PFSK-1 (cell line): ENCODE data around the gene PXN.

ENCODE experiments used
- FOXP2 ChIP-seq: optimal IDR thresholded peaks from 2 replicates; pipeline ENCODE3; 2011; ENCODE audit warnings: borderline replicate concordance, control low read depth, inconsistent platforms; ENCODE audit not compliant: insufficient read depth; ENCODE audit errors: extremely low read length, extremely low read depth
- POLR2AphosphoS5 ChIP-seq: IDR thresholded peaks from 2 replicates; pipeline ENCODE4 v1.6.1; 2012; ENCODE audit warnings: low read depth, mild to moderate bottlenecking, control low read depth, low read length, moderate library complexity
- SIN3A ChIP-seq: IDR thresholded peaks from 2 replicates; pipeline ENCODE4 v1.6.1; 2012; ENCODE audit warnings: mild to moderate bottlenecking, low read length, moderate library complexity, borderline replicate concordance; ENCODE audit not compliant: insufficient read depth
- TAF1 ChIP-seq: IDR thresholded peaks from 2 replicates; pipeline ENCODE4 v1.6.1; 2012; ENCODE audit warnings: low read length, control low read depth, borderline replicate concordance; ENCODE audit not compliant: insufficient read depth
- TF ChIP-seq, protein P1 (sequence below), 2 experiments: IDR thresholded peaks; 2 replicates each; pipeline versions ENCODE4 v1.6.1 to v1.8.0; 2011 to 2012; ENCODE audit warnings: low read depth in 2 of 2, low read length in 2 of 2, control low read depth in 1 of 2, inconsistent platforms in 1 of 2, mild to moderate bottlenecking in 1 of 2, moderate library complexity in 1 of 2; ENCODE audit not compliant: insufficient read depth in 1 of 2

PXN gene

GRCh38 chr12:120258323-120258896, 7.1 kb downstream of the PXN start:
- TF ChIP-seq POLR2AphosphoS5 (no peak), SIN3A (no peak)

- TF ChIP-seq FOXP2: no peak
- TF ChIP-seq POLR2AphosphoS5: no peak
- TF ChIP-seq, protein P1, sequence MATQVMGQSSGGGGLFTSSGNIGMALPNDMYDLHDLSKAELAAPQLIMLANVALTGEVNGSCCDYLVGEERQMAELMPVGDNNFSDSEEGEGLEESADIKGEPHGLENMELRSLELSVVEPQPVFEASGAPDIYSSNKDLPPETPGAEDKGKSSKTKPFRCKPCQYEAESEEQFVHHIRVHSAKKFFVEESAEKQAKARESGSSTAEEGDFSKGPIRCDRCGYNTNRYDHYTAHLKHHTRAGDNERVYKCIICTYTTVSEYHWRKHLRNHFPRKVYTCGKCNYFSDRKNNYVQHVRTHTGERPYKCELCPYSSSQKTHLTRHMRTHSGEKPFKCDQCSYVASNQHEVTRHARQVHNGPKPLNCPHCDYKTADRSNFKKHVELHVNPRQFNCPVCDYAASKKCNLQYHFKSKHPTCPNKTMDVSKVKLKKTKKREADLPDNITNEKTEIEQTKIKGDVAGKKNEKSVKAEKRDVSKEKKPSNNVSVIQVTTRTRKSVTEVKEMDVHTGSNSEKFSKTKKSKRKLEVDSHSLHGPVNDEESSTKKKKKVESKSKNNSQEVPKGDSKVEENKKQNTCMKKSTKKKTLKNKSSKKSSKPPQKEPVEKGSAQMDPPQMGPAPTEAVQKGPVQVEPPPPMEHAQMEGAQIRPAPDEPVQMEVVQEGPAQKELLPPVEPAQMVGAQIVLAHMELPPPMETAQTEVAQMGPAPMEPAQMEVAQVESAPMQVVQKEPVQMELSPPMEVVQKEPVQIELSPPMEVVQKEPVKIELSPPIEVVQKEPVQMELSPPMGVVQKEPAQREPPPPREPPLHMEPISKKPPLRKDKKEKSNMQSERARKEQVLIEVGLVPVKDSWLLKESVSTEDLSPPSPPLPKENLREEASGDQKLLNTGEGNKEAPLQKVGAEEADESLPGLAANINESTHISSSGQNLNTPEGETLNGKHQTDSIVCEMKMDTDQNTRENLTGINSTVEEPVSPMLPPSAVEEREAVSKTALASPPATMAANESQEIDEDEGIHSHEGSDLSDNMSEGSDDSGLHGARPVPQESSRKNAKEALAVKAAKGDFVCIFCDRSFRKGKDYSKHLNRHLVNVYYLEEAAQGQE (IDR thresholded peaks at IDR 0.05; ENCODE audit: insufficient read depth in 1 of 2, low read depth in 2 of 2, low read length in 2 of 2): 0 out of 4 replicates have a peak, but pooled peaks of 1 of the 2 experiments have one; percentile 20
- TF ChIP-seq TAF1: no peak
Observed at GRCh38 chr12:120257041-120257821, 8.3 kb downstream of the PXN start.

- TF ChIP-seq FOXP2 (no peak), POLR2AphosphoS5 (no peak), TAF1 (no peak), SIN3A (no peak)
- TF ChIP-seq, protein P1 (IDR thresholded peaks at IDR 0.05; ENCODE audit: insufficient read depth in 1 of 2, low read depth in 2 of 2, low read length in 2 of 2): no peak
Observed at GRCh38 chr12:120254809-120255208, 10.7 kb downstream of the PXN start.

- TF ChIP-seq TAF1: no peak
- TF ChIP-seq POLR2AphosphoS5: no peak
- no peak for TF ChIP-seq FOXP2
- TF ChIP-seq, protein P1 (IDR thresholded peaks at IDR 0.05; ENCODE audit: insufficient read depth in 1 of 2, low read depth in 2 of 2, low read length in 2 of 2): no peak
- no peak for TF ChIP-seq SIN3A
Observed at GRCh38 chr12:120252071-120252906, 13.2 kb downstream of the PXN start.
